ENCODE results near the gene PPTC7.

DNA sequence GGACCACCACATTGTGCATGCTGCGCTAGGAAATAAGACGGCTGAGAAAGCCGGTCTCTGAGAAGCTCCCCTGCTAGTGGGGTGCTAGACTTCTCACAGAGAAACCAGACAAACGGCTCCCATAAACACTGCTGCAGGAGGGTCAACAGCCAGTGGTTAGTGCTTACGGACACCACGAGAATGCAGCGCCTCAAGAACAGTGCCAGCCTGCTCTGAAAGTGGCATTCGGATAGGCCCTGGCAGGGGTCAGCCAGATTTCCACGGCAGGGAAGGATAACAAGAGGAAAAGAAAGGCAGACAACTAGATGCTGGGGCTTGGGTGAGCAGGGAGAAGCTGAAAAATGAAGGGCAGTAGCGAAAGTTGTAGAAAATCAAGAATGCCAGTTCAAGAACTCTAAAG is 26.4 kb downstream of the PPTC7 start:
- TF ChIP-seq, protein P1, sequence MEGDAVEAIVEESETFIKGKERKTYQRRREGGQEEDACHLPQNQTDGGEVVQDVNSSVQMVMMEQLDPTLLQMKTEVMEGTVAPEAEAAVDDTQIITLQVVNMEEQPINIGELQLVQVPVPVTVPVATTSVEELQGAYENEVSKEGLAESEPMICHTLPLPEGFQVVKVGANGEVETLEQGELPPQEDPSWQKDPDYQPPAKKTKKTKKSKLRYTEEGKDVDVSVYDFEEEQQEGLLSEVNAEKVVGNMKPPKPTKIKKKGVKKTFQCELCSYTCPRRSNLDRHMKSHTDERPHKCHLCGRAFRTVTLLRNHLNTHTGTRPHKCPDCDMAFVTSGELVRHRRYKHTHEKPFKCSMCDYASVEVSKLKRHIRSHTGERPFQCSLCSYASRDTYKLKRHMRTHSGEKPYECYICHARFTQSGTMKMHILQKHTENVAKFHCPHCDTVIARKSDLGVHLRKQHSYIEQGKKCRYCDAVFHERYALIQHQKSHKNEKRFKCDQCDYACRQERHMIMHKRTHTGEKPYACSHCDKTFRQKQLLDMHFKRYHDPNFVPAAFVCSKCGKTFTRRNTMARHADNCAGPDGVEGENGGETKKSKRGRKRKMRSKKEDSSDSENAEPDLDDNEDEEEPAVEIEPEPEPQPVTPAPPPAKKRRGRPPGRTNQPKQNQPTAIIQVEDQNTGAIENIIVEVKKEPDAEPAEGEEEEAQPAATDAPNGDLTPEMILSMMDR (IDR thresholded peaks at IDR 0.05): no peak
- TF ChIP-seq POLR2A (IDR thresholded peaks at IDR 0.05) (no peak), EP300 (IDR thresholded peaks at IDR 0.05) (no peak), POLR2AphosphoS5 (IDR thresholded peaks at IDR 0.05) (no peak)

Data from sigmoid colon (tissue), 4 donors.